ENCODE results near the gene DNAJC24. TPM values are rescaled to one million over a fixed set of nuclear protein-coding genes. Genes with fewer than 3 reads are reported as not detected.
A peak's percentile ranks its signal among the peaks of the same experiment; 100 is the strongest.

DNAJC24 gene
- total RNA-seq, 1 experiment from 2014 or later: 18.2 TPM

DNA sequence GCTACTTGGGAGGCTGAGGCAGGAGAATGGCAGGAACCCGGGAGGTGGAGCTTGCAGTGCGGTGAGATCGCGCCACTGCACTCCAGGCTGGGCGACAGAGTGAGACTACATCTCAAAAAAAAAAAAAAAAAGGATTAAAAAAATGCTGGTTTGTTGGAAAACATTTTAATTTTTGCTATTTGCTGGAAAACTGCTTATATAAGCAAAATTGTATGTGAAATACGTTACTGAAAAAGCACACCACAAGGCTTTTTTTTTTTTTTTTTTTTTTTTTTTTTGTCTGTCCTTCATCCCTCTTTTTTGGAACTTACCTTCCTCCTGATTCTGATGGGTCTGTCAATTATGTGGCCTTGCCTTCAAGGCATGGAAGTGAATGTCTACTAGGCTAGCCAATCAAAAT is 41.0 kb upstream of the DNAJC24 start:
- Histone ChIP-seq H3K9me2 (ENCODE audit: insufficient read depth) (no peaks in the 10 kb centered on the region), H3K36me3 (ENCODE audit: low read depth) (no peaks in the 10 kb centered on the region), H4K20me1 (ENCODE audit: insufficient read depth) (no peaks in the 10 kb centered on the region), H3F3A (ENCODE audit: insufficient read depth, low read depth) (no peaks in the 10 kb centered on the region), H3K4me3 (no peak overlapping the region), H3K4me1 (replicated peaks; ENCODE audit: insufficient read depth) (no peaks in the 10 kb centered on the region), H3K79me2 (ENCODE audit: low read depth) (no peaks in the 10 kb centered on the region), H3K4me2 (no peak overlapping the region), H3K27me3 (ENCODE audit: insufficient read depth, low read depth) (no peaks in the 10 kb centered on the region), H3K9me3 (ENCODE audit: insufficient read depth, low read depth) (no peaks in the 10 kb centered on the region), H2AFZ (no peak overlapping the region), H3K27ac (no peak overlapping the region)
- no TSS peak for BruUV-seq (replicated peaks)
- intact Hi-C loops (cut with micrococcal nuclease; ENCODE audit: unreplicated experiment): no loop called here
- no peak for DNase-seq
- TF ChIP-seq EZH2 (IDR thresholded peaks at IDR 0.05; ENCODE audit: low read depth): no peak
- TF ChIP-seq, protein P1, sequence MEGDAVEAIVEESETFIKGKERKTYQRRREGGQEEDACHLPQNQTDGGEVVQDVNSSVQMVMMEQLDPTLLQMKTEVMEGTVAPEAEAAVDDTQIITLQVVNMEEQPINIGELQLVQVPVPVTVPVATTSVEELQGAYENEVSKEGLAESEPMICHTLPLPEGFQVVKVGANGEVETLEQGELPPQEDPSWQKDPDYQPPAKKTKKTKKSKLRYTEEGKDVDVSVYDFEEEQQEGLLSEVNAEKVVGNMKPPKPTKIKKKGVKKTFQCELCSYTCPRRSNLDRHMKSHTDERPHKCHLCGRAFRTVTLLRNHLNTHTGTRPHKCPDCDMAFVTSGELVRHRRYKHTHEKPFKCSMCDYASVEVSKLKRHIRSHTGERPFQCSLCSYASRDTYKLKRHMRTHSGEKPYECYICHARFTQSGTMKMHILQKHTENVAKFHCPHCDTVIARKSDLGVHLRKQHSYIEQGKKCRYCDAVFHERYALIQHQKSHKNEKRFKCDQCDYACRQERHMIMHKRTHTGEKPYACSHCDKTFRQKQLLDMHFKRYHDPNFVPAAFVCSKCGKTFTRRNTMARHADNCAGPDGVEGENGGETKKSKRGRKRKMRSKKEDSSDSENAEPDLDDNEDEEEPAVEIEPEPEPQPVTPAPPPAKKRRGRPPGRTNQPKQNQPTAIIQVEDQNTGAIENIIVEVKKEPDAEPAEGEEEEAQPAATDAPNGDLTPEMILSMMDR (conservative IDR thresholded peaks at IDR 0.05): no peak
- ChIA-PET CTCF (no interaction called here), POLR2A (ENCODE audit: unreplicated experiment) (no interaction called here)

- no peaks in the 10 kb centered on the region for H3F3A ChIP-seq (ENCODE audit: insufficient read depth, low read depth)
- POLR2A ChIA-PET (ENCODE audit: unreplicated experiment): no interaction called here
- CTCF ChIA-PET: no interaction called here
- no peaks in the 10 kb centered on the region for H3K9me2 ChIP-seq (ENCODE audit: insufficient read depth)
- no peaks in the 10 kb centered on the region for H3K79me2 ChIP-seq (ENCODE audit: low read depth)
- H3K27me3 ChIP-seq (ENCODE audit: insufficient read depth, low read depth): no peaks in the 10 kb centered on the region
- H3K4me3 ChIP-seq: no peak overlapping the region
- H4K20me1 ChIP-seq (ENCODE audit: insufficient read depth): no peaks in the 10 kb centered on the region
- H3K36me3 ChIP-seq (ENCODE audit: low read depth): no peaks in the 10 kb centered on the region
- DNase-seq: no peak
- BruUV-seq (replicated peaks): no TSS peak
- H2AFZ ChIP-seq: no peak overlapping the region
- no peak overlapping the region for H3K27ac ChIP-seq
- H3K9me3 ChIP-seq (ENCODE audit: insufficient read depth, low read depth): no peaks in the 10 kb centered on the region
- TF ChIP-seq, protein P1 (conservative IDR thresholded peaks at IDR 0.05): no peak
- no peak for TF ChIP-seq EZH2 (IDR thresholded peaks at IDR 0.05; ENCODE audit: low read depth)
- intact Hi-C loops (cut with micrococcal nuclease; ENCODE audit: unreplicated experiment): no loop called here
- H3K4me2 ChIP-seq: no peak overlapping the region
- no peaks in the 10 kb centered on the region for H3K4me1 ChIP-seq (replicated peaks; ENCODE audit: insufficient read depth)
Observed at GRCh38 chr11:31337806-31338205, 31.9 kb upstream of the DNAJC24 start.

- POLR2A ChIA-PET (ENCODE audit: unreplicated experiment): no interaction called here
- Histone ChIP-seq H4K20me1 (ENCODE audit: insufficient read depth) (no peaks in the 10 kb centered on the region), H3K4me1 (replicated peaks; ENCODE audit: insufficient read depth) (no peaks in the 10 kb centered on the region), H3K36me3 (ENCODE audit: low read depth) (no peaks in the 10 kb centered on the region), H3K27ac (no peak overlapping the region), H3K4me2 (no peak overlapping the region), H3F3A (ENCODE audit: insufficient read depth, low read depth) (no peaks in the 10 kb centered on the region), H3K27me3 (ENCODE audit: insufficient read depth, low read depth) (no peaks in the 10 kb centered on the region), H3K9me3 (ENCODE audit: insufficient read depth, low read depth) (no peaks in the 10 kb centered on the region), H3K9me2 (ENCODE audit: insufficient read depth) (no peaks in the 10 kb centered on the region), H3K4me3 (no peak overlapping the region), H2AFZ (no peak overlapping the region), H3K79me2 (ENCODE audit: low read depth) (no peaks in the 10 kb centered on the region)
- TF ChIP-seq, protein P1 (conservative IDR thresholded peaks at IDR 0.05): peak; percentile 71
- TF ChIP-seq EZH2 (IDR thresholded peaks at IDR 0.05; ENCODE audit: low read depth): no peak
- intact Hi-C loops (cut with micrococcal nuclease; ENCODE audit: unreplicated experiment): no loop called here
- CTCF ChIA-PET: interaction anchor here (0.6 to 0.7 kb wide), 3 partner anchors 262 to 1352 kb away, joined by 3 to 13 read pairs (median 5); no protein-coding TSS in a partner anchor
- BruUV-seq (replicated peaks): no TSS peak
- DNase-seq: peak in 1 of 2 experiments; percentile 10
Observed at GRCh38 chr11:31340903-31341572, 28.6 kb upstream of the DNAJC24 start.

Measured in PC-9 (cell line).